Jurkat, Clone E6-1 (cell line): Measurements from ENCODE around the gene SUMO3. TPM values are rescaled to one million over a fixed set of nuclear protein-coding genes. Genes with fewer than 3 reads are reported as not detected.
A peak's percentile ranks its signal among the peaks of the same experiment; 100 is the strongest.

ENCODE experiments used
- DNase-seq: peaks from one replicate; pipeline ENCODE4 v3.0.0-alpha.2; 2011; ENCODE audit warnings: low read depth, low spot score
- H3K4me3 ChIP-seq: 2 replicates; pipeline ENCODE4 v1.5.1; 2011; ENCODE audit warnings: mild to moderate bottlenecking, low read length, control low read depth, moderate library complexity
- polyA plus RNA-seq: library from polyadenylated mRNA; unstranded; fragments of >200 nt; gene quantifications from one replicate; pipeline ENCODE4 v1.2.1, GENCODE V29; 2012; ENCODE audit warnings: missing spikeins; ENCODE audit not compliant: insufficient read length, insufficient read depth

Gene SUMO3
- polyA plus RNA-seq = 149 TPM

GRCh38 chr21:44817914-44818639, at the start of gene SUMO3:
Gene SUMO3, minus strand, starts transcription at chr21:44818062. Its CDS starts 94 bp downstream, at chr21:44817968.
- peak; percentile 73 for DNase-seq
- H3K4me3 ChIP-seq = peak within 1 kb of the TSS; percentile 67

- no peak overlapping the region for H3K4me3 ChIP-seq
- DNase-seq = no peak
Observed at GRCh38 chr21:44867464-44867863, 49.6 kb upstream of the SUMO3 start.

DNA sequence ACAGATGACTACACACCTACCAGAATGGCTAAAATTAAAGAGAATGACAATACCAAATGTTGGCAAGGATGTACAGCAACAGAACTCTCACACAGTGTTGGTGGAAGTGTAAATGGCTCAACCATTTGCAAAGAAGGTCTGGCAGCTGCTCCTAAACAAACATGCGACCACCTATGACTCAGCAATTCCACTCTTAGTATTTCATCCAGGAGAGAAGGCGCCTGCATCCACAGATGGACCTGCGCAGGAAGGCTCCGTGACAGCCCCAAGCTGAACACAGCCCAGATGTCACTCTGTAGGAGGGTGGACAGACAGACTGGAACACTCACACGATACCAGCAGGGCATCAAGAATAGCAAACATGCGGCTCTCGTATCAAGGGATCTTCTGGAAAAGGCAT, 48.9 kb upstream of the SUMO3 start:
- H3K4me3 ChIP-seq = no peak overlapping the region
- DNase-seq = no peak

- peak; percentile 86 for DNase-seq
- H3K4me3 ChIP-seq = peak overlapping the region; percentile 36
Observed at GRCh38 chr21:44865561-44866280, 47.9 kb upstream of the SUMO3 start.

- H3K4me3 ChIP-seq = no peak overlapping the region
- DNase-seq = no peak
Observed at GRCh38 chr21:44862869-44863685, 45.2 kb upstream of the SUMO3 start.

DNA sequence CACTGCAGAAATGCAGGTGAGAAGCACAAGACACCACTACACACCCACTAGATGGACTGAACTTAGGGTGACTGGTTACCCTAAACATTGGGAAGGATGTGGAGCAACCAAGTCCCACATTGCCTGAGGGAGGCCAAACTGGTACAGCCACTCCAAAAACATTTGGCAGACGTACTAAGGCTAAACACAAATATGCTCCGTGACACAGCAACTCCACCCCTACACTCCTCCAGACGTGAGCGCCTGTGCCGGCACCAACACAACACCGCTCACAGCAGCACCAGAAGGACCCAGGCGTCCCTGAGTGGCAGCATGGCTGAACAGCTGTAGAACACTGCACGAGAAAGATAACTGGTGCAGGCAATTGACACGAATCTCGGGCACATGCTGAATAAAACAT, 40.9 kb upstream of the SUMO3 start:
- H3K4me3 ChIP-seq = no peak overlapping the region
- no peak for DNase-seq

DNA sequence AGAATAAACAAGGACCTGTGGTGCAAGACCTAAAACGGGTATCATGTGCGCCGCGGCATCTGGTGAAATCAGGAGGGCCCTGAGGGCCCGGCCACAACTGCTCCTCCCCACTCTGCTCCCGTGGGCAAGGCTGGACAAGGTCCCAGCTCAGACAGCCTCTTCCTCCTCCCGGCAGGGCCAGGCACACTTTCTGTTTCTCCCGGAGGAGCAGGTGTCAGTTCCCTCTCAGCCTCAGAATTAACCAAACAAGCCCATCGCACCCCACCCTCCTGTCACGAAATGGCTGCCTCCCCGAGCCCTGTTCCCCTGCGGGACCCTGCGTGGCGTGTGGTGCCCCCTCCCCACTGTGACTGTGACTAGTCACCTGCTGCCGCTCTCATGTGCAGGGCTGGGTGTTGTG, 40.4 kb upstream of the SUMO3 start:
- DNase-seq = no peak
- H3K4me3 ChIP-seq = no peak overlapping the region

DNA sequence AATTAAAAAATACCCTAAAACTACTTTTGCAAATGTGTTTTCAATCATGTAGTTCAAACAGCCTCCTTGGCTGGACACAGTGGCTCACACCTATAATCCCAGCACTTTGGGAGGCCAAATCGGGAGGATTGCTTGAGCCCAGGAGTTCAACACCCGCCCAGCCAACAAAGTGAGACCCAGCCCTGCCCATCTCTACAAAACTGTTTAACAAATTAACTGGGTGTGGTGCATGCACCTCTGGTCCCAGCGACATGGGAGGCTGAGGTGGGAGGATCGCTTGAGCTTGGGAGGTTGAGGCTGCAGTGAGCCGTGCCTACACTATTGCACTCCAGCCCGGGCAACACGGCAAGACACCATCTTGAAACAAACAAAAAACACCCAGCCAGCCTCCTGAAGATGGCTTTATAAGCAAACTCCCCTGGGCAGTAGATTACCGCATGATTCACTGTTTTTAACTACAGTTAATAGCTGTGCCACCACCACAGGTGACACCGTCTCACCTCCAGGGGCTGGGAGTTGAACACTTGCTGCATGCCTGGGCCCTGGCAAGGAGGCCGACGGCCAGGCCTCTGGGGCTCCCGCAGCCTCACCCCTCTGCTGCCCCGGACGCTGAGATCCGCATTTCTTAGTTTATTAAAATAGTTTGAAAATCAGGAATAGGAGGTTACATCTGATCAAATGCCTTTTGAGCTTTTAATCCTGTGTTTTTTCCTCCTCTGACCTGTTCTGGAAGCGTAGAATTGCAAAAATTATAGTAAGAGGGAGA, 39.4 kb upstream of the SUMO3 start:
- no peak overlapping the region for H3K4me3 ChIP-seq
- DNase-seq = no peak

DNA sequence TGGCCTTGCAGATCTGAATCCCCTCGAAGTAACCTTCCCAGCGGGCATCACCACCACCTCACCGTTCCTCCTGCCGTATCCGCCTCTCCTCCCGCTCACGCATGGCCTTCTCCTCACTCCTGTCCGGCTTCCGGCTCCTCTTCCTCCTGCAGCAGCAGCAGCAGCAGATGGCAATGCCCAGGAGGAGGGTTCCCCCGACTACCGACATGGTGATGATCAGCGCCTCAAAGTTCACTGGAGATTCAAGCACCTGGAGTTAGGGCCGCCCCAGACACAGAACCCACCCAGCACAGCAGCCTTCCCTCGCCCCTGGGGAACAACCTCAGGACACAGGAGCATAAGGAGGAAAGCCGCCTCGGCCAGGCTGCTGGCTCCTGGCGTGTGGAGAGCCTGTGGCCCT, 38.3 kb upstream of the SUMO3 start:
- H3K4me3 ChIP-seq = no peak overlapping the region
- DNase-seq = no peak

DNA sequence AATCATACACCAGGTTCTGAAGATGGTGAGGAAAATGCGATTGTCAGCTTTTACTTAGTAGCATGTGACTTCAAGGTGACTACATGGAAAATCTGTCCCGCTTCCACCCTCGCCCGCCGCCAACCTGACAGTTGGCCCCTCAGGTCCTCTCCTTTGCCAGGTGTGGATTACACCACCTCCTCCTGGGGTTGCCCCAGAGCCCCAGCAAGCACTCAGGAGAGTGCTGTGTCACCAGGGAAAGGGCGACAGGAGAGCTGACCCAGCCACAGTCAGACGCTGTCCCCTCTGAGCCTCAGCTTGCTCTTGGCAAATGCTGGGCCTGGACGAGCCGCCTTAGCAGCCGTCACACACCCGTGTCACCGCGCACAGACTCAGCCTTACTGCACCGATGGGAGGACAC, 37.7 kb upstream of the SUMO3 start:
- DNase-seq = no peak
- no peak overlapping the region; the same call in 1 of the 2 replicates for H3K4me3 ChIP-seq

DNA sequence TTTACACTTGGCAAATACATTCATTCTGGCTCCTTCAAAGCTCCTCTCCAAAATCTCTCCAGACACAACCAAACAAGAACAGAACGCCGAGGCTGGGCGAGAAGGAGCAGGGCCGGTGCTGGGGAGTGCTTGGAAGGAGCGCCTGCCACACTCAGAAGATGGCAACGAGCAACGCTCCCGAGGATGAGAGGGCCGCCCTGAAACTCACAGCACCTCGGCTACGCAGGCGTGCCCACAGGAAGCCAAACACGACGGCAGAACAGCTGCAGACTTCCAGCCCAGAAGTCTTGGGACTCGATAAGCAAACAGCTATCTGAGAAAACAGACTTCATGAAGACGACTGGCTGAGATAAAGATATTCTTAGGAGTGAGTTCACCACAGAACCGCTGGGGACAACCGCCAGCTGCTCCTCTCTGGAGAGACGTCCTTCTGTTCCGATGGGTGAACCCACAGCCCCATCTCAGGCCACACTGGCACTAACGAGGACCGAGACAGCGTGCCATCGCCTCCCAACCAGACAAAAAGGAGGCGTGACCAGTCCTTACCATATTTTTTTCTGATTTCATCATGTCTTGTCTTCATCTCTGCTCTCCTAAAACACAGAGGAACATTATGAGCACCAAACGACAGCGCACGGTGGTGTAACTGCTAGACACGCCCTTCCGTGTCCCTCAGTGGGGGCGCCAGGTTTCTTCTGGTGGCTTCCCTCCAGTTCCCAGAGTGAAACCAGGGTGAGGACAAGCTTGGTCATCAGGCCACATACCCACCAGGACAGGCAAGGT, 37.0 kb upstream of the SUMO3 start:
- H3K4me3 ChIP-seq = peak overlapping the region; percentile 32
- peak; percentile 93 for DNase-seq

DNA sequence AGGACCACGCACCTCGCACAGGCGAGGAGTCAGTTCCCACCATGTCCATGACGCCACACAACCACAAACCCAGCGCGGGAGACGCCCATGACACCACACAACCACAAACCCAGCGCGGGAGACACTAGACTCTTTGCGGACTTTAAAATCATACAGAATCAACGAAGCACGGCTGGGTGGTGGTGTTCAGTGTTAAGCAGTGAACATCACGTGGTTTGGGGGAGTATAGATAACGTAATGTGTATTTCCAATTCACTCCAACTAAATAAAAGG, 36.5 kb upstream of the SUMO3 start:
- peak; percentile 63 for DNase-seq
- H3K4me3 ChIP-seq = peak overlapping the region; percentile 32

GRCh38 chr21:44853601-44854390, 35.9 kb upstream of the SUMO3 start:
- H3K4me3 ChIP-seq = peak overlapping the region; percentile 32
- no peak for DNase-seq

DNA sequence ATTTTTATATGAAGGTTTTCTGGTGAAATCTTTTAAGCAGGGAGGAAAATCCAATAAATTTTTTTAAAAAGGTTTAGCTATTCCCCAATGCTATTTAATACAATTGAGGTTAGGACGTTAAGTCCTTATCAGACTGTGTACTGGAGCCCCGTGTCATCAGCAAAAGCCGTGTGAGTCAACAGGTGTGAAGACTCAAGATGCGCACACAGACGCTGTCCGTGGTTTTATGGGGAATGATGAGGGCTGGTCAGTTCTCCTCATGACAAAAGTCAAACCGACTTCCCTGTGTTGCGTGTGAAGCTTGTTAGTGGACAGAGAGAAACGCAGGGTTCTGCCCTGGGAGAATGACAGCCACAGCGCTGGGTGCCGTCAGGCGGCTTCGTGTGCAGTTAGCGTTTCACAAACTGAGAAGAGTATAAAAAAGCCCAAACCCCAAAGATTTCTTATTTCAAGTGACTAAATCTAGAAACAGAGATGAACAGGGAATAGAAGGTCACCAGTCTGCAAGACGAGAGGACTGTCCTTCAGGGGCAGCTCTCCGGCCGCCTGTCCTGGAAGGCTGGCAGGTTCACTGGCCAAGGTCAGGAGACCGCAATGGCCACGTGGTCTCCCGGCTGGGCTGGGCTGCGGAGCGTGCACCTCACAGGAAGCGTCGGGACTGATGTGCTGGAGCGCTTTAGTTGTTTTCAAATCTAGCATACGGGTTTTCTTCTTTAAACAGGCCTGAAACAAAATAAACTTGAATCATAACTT, 33.2 kb upstream of the SUMO3 start:
- H3K4me3 ChIP-seq = no peak overlapping the region
- DNase-seq = no peak

- DNase-seq = no peak
- no peak overlapping the region for H3K4me3 ChIP-seq
Observed at GRCh38 chr21:44850208-44850800, 32.4 kb upstream of the SUMO3 start.

GRCh38 chr21:44849616-44850130, 31.8 kb upstream of the SUMO3 start:
- H3K4me3 ChIP-seq = no peak overlapping the region
- no peak for DNase-seq
